Ishikawa (cell line): Measurements from ENCODE around the gene RSRP1.

Source experiments
- CEBPB ChIP-seq: IDR thresholded peaks from 2 replicates; pipeline ENCODE4 v1.6.1; 2012
- CREB1 ChIP-seq: IDR thresholded peaks from 2 replicates; pipeline ENCODE4 v1.6.1; 2012; ENCODE audit warnings: low read depth
- EGR1 ChIP-seq: IDR thresholded peaks from 2 replicates; pipeline ENCODE4 v1.6.1; 2012
- EP300 ChIP-seq: IDR thresholded peaks from 2 replicates; pipeline ENCODE4 v1.6.1; 2012; ENCODE audit warnings: borderline replicate concordance
- FOXM1 ChIP-seq: IDR thresholded peaks from 2 replicates; pipeline ENCODE4 v1.6.1; 2012; ENCODE audit warnings: low read depth, borderline replicate concordance
- NFIC ChIP-seq: IDR thresholded peaks from 2 replicates; pipeline ENCODE4 v1.6.1; 2012
- RAD21 ChIP-seq: IDR thresholded peaks from 2 replicates; pipeline ENCODE4 v1.6.1; 2012; ENCODE audit warnings: low read depth
- TAF1 ChIP-seq: IDR thresholded peaks from 2 replicates; pipeline ENCODE4 v1.6.1; 2012; ENCODE audit warnings: low read depth, mild to moderate bottlenecking
- TCF12 ChIP-seq: IDR thresholded peaks from 2 replicates; pipeline ENCODE4 v1.6.1; 2012; ENCODE audit warnings: low read depth
- TEAD4 ChIP-seq: IDR thresholded peaks from 2 replicates; pipeline ENCODE4 v1.6.1; 2012
- YY1 ChIP-seq: IDR thresholded peaks from 2 replicates; pipeline ENCODE4 v1.6.1; 2012; ENCODE audit warnings: low read depth
- ZBTB7A ChIP-seq: IDR thresholded peaks from 2 replicates; pipeline ENCODE4 v1.6.1; 2012; ENCODE audit warnings: low read depth
- TF ChIP-seq, protein P1 (sequence below): IDR thresholded peaks from 2 replicates; pipeline ENCODE4 v1.6.1; 2012
- TF ChIP-seq, protein P2 (sequence below): IDR thresholded peaks from 2 replicates; pipeline ENCODE4 v1.6.1; 2012; ENCODE audit warnings: low read depth, mild to moderate bottlenecking
- TF ChIP-seq, protein P3 (sequence below): IDR thresholded peaks from 2 replicates; pipeline ENCODE4 v1.6.1; 2012

The RSRP1 gene

GRCh38 chr1:25208092-25208491 is 39.2 kb downstream of the RSRP1 start:
- TF ChIP-seq TEAD4 (no peak), CREB1 (no peak), FOXM1 (no peak)
- TF ChIP-seq, protein P1, sequence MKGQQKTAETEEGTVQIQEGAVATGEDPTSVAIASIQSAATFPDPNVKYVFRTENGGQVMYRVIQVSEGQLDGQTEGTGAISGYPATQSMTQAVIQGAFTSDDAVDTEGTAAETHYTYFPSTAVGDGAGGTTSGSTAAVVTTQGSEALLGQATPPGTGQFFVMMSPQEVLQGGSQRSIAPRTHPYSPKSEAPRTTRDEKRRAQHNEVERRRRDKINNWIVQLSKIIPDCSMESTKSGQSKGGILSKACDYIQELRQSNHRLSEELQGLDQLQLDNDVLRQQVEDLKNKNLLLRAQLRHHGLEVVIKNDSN: no peak

DNA sequence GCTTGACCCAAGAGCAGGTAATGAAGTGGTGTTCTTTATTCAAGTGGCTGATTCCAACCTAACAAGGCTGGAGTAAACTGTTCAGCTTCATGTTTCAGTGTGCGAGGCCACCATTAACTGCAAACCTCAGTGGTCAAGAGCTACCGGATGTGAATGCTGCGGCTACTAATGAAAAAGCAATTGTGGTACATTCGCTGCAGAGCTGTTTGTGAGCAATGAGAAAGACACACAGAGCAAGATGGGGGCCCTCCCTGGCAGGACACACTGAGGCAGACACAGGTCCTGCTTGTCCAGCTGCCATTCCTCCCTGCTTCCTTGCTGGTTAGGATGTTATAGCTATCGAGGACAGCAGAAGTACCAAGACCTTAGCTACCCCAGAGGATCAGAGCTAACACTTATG is 41.1 kb downstream of the RSRP1 start:
- TF ChIP-seq TAF1: no peak
- TF ChIP-seq YY1: no peak
- no peak for TF ChIP-seq TCF12
- no peak for TF ChIP-seq EP300
- TF ChIP-seq NFIC: no peak
- TF ChIP-seq RAD21: no peak
- no peak for TF ChIP-seq CREB1
- TF ChIP-seq EGR1: no peak
- TF ChIP-seq, protein P2, sequence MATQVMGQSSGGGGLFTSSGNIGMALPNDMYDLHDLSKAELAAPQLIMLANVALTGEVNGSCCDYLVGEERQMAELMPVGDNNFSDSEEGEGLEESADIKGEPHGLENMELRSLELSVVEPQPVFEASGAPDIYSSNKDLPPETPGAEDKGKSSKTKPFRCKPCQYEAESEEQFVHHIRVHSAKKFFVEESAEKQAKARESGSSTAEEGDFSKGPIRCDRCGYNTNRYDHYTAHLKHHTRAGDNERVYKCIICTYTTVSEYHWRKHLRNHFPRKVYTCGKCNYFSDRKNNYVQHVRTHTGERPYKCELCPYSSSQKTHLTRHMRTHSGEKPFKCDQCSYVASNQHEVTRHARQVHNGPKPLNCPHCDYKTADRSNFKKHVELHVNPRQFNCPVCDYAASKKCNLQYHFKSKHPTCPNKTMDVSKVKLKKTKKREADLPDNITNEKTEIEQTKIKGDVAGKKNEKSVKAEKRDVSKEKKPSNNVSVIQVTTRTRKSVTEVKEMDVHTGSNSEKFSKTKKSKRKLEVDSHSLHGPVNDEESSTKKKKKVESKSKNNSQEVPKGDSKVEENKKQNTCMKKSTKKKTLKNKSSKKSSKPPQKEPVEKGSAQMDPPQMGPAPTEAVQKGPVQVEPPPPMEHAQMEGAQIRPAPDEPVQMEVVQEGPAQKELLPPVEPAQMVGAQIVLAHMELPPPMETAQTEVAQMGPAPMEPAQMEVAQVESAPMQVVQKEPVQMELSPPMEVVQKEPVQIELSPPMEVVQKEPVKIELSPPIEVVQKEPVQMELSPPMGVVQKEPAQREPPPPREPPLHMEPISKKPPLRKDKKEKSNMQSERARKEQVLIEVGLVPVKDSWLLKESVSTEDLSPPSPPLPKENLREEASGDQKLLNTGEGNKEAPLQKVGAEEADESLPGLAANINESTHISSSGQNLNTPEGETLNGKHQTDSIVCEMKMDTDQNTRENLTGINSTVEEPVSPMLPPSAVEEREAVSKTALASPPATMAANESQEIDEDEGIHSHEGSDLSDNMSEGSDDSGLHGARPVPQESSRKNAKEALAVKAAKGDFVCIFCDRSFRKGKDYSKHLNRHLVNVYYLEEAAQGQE: no peak
- TF ChIP-seq, protein P1: no peak
- TF ChIP-seq FOXM1: no peak
- TF ChIP-seq CEBPB: no peak
- TF ChIP-seq, protein P3, sequence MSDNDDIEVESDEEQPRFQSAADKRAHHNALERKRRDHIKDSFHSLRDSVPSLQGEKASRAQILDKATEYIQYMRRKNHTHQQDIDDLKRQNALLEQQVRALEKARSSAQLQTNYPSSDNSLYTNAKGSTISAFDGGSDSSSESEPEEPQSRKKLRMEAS: no peak
- no peak for TF ChIP-seq TEAD4
- TF ChIP-seq ZBTB7A: no peak

DNA sequence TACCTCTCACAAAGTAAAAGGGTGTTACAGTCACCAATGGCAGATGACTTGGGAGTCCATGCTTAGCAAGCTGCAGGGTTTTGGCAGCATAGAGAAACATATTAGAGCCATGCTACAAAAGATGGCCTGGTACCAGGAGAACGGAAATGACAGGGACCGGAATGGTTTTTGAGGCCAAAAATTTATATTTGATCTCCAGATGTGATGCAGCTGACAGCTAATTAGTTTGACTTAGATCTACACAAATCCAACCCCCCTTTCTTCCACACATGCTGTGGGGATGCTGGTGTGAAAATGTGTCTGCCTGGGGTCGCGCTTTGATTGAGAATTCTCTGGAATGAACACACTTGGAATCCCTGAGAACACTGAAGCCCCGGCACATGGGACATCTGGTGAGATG is 41.5 kb downstream of the RSRP1 start:
- TF ChIP-seq, protein P2: no peak
- no peak for TF ChIP-seq TCF12
- no peak for TF ChIP-seq ZBTB7A
- TF ChIP-seq, protein P3: no peak
- TF ChIP-seq YY1: no peak
- TF ChIP-seq EP300: no peak
- TF ChIP-seq, protein P1: no peak
- TF ChIP-seq TEAD4: no peak
- no peak for TF ChIP-seq TAF1
- no peak for TF ChIP-seq FOXM1
- TF ChIP-seq NFIC: no peak

- TF ChIP-seq RAD21: peak; percentile 70
- no peak for TF ChIP-seq TEAD4
These were observed 42.3 kb downstream of the RSRP1 start for GRCh38 chr1:25204797-25205480.

GRCh38 chr1:25201006-25201405 is 46.2 kb downstream of the RSRP1 start:
- TF ChIP-seq FOXM1 (no peak), YY1 (no peak), RAD21 (no peak), EP300 (no peak), TCF12 (no peak), CEBPB (no peak), TAF1 (no peak), ZBTB7A (no peak), NFIC (no peak), EGR1 (no peak), CREB1 (no peak)
- TF ChIP-seq, protein P3: no peak
- TF ChIP-seq, protein P2: no peak
- TF ChIP-seq, protein P1: no peak
